Trophoblast cell (in vitro differentiated cells and primary cell): ENCODE measurements around the gene FOXA3.
"Not testable (repeated sequence)": the region's sequence is repeated elsewhere in the genome, so short reads cannot be mapped to it uniquely, and the experiment has no call there.

Experiments
- DNase-seq, 2 donors: peaks; one replicate each; pipeline ENCODE4 v3.0.0-alpha.2; 2016
- H2AFZ ChIP-seq: 2 replicates; pipeline ENCODE4 v1.6.1; 2013; ENCODE audit warnings: low read length, moderate library complexity, mild to moderate bottlenecking; ENCODE audit not compliant: insufficient read depth, poor library complexity
- H2AK5ac ChIP-seq: 2 replicates; pipeline ENCODE4 v1.6.1; 2013; ENCODE audit warnings: mild to moderate bottlenecking, low read length
- H2BK120ac ChIP-seq: 2 replicates; pipeline ENCODE4 v1.6.1; 2013; ENCODE audit warnings: low read length, mild to moderate bottlenecking, moderate library complexity; ENCODE audit not compliant: insufficient read depth, poor library complexity
- H2BK12ac ChIP-seq: 2 replicates; pipeline ENCODE4 v1.6.1; 2013; ENCODE audit warnings: mild to moderate bottlenecking, low read length, moderate library complexity
- H2BK5ac ChIP-seq: 2 replicates; pipeline ENCODE4 v1.6.1; 2013; ENCODE audit warnings: low read length, low read depth, moderate library complexity, mild to moderate bottlenecking; ENCODE audit not compliant: poor library complexity
- H3K14ac ChIP-seq: 2 replicates; pipeline ENCODE4 v1.6.1; 2013; ENCODE audit warnings: mild to moderate bottlenecking, low read length
- H3K18ac ChIP-seq: 2 replicates; pipeline ENCODE4 v1.6.1; 2013; ENCODE audit warnings: mild to moderate bottlenecking, low read length
- H3K23ac ChIP-seq: 2 replicates; pipeline ENCODE4 v1.6.1; 2013; ENCODE audit warnings: low read length
- H3K27ac ChIP-seq: 2 replicates; pipeline ENCODE4 v1.5.1; 2013; ENCODE audit warnings: low read depth, mild to moderate bottlenecking, inconsistent platforms, low read length, moderate library complexity
- H3K27me3 ChIP-seq: 2 replicates; pipeline ENCODE4 v1.6.1; 2013; ENCODE audit warnings: inconsistent platforms, mild to moderate bottlenecking, low read length, moderate library complexity; ENCODE audit not compliant: insufficient read depth
- H3K36me3 ChIP-seq, 2 experiments: 1 replicate in 1 of 2; 2 replicates in 1 of 2; pipeline ENCODE4 v1.6.1; 2013; ENCODE audit warnings: low read length in 2 of 2, mild to moderate bottlenecking in 2 of 2, moderate library complexity in 1 of 2; ENCODE audit not compliant: insufficient read depth in 2 of 2, control insufficient read depth in 1 of 2
- H3K4ac ChIP-seq: 2 replicates; pipeline ENCODE4 v1.6.1; 2013; ENCODE audit warnings: low read depth, mild to moderate bottlenecking, low read length, moderate library complexity
- H3K4me1 ChIP-seq, 2 experiments: 1 replicate in 1 of 2; 2 replicates in 1 of 2; pipeline ENCODE4 v1.6.1; 2013; ENCODE audit warnings: low read length in 2 of 2, mild to moderate bottlenecking in 2 of 2, moderate library complexity in 1 of 2; ENCODE audit not compliant: insufficient read depth in 2 of 2, control insufficient read depth in 1 of 2
- H3K4me2 ChIP-seq: 2 replicates; pipeline ENCODE4 v1.6.1; 2013; ENCODE audit warnings: inconsistent platforms, mild to moderate bottlenecking, low read length, moderate library complexity
- H3K4me3 ChIP-seq: 2 replicates; pipeline ENCODE4 v1.5.1; 2013; ENCODE audit warnings: mild to moderate bottlenecking, low read depth, low read length, inconsistent platforms
- H3K79me1 ChIP-seq: one replicate; pipeline ENCODE4 v1.6.1; 2013; ENCODE audit warnings: low read length
- H3K79me2 ChIP-seq: 2 replicates; pipeline ENCODE4 v1.6.1; 2013; ENCODE audit warnings: low read length, mild to moderate bottlenecking; ENCODE audit not compliant: control insufficient read depth, insufficient read depth, poor library complexity
- H3K9ac ChIP-seq: 2 replicates; pipeline ENCODE4 v1.6.1; 2013; ENCODE audit warnings: mild to moderate bottlenecking, low read length
- H3K9me3 ChIP-seq: 2 replicates; pipeline ENCODE4 v1.6.1; 2013; ENCODE audit warnings: low read depth, mild to moderate bottlenecking, control low read depth, inconsistent platforms, low read length; ENCODE audit not compliant: insufficient read depth
- H4K12ac ChIP-seq: 2 replicates; pipeline ENCODE4 v1.6.1; 2013; ENCODE audit warnings: low read depth, mild to moderate bottlenecking, low read length, moderate library complexity
- H4K8ac ChIP-seq: 2 replicates; pipeline ENCODE4 v1.6.1; 2013; ENCODE audit warnings: low read depth, mild to moderate bottlenecking, low read length, moderate library complexity
- H4K91ac ChIP-seq: one replicate; pipeline ENCODE4 v1.6.1; 2013; ENCODE audit warnings: low read depth, mild to moderate bottlenecking, low read length, moderate library complexity
- WGBS: extraction: QIAGEN DNeasy Blood & Tissue Kit; methylation state at CpG from one replicate; pipeline ENCODE4 v1.1.7; 2013; ENCODE audit warnings: missing lambda C conversion rate; ENCODE audit not compliant: insufficient read length, insufficient coverage; ENCODE audit errors: extremely low coverage; 5-methylcytosine and 5-hydroxymethylcytosine counted together

Gene FOXA3

DNA sequence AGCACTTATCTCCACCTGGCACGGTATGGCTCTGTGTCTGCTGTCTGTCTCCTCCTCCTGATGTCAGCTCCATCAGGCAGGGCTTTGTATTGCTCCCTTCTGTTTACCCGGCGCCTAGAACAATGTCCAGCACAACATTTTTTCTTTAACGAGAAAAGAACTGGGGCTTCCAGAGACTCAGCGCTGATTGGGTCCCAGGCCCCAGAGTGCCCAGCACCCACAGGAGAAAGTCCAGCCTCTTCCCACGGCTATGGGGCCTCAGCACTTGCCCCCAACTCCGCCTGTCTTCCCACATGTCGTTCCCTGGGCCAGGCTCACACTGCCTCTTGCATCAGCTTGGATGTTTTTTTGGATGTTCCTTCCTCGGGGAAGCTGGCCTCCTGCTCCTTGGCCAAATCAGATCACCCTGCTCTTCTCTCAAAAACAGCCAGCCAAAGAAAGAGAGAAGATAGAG, 31.4 kb downstream of the FOXA3 start:
- H3K14ac ChIP-seq: no peak overlapping the region
- no peak overlapping the region for H4K91ac ChIP-seq
- H3K79me2 ChIP-seq: no peaks in the 10 kb centered on the region
- H2BK120ac ChIP-seq: no peak overlapping the region
- no peak overlapping the region for H2BK5ac ChIP-seq
- H2AFZ ChIP-seq: no peak overlapping the region
- WGBS: no CpG with 5 or more reads among the region's 9 CpGs
- H2BK12ac ChIP-seq: no peak overlapping the region
- H3K4ac ChIP-seq: no peak overlapping the region
- H3K36me3 ChIP-seq: peaks cover 27 to 37% of the 10 kb centered on the region in 2 experiments
- H3K9me3 ChIP-seq: no peaks in the 10 kb centered on the region
- no peak overlapping the region for H4K12ac ChIP-seq
- H2AK5ac ChIP-seq: no peak overlapping the region
- H3K9ac ChIP-seq: peak overlapping the region; percentile 69
- no peak for DNase-seq
- no peak overlapping the region for H3K27ac ChIP-seq
- no peaks in the 10 kb centered on the region for H3K27me3 ChIP-seq
- H3K18ac ChIP-seq: no peak overlapping the region
- H3K23ac ChIP-seq: no peak overlapping the region
- H3K4me2 ChIP-seq: no peak overlapping the region
- H3K79me1 ChIP-seq: no peaks in the 10 kb centered on the region
- H3K4me1 ChIP-seq: no peaks in the 10 kb centered on the region
- no peak overlapping the region for H4K8ac ChIP-seq
- peak overlapping the region; percentile 56 for H3K4me3 ChIP-seq

GRCh38 chr19:45895983-45896599, 32.0 kb downstream of the FOXA3 start:
- H4K91ac ChIP-seq, H4K12ac ChIP-seq, H2BK120ac ChIP-seq, H3K9ac ChIP-seq, DNase-seq, H3K27ac ChIP-seq, H3K4me2 ChIP-seq, H2AFZ ChIP-seq, H3K18ac ChIP-seq, H2BK12ac ChIP-seq, H3K4me1 ChIP-seq, H3K79me2 ChIP-seq, H3K79me1 ChIP-seq, H3K27me3 ChIP-seq, H2AK5ac ChIP-seq, H4K8ac ChIP-seq, H3K4ac ChIP-seq, H3K23ac ChIP-seq, H2BK5ac ChIP-seq, H3K14ac ChIP-seq, H3K9me3 ChIP-seq: not testable (repeated sequence)
- WGBS: no CpG with 5 or more reads among the region's 12 CpGs
- Histone ChIP-seq H3K36me3 (peaks cover 26 to 36% of the 10 kb centered on the region in 2 experiments), H3K4me3 (peak overlapping the region; percentile 53)

DNA sequence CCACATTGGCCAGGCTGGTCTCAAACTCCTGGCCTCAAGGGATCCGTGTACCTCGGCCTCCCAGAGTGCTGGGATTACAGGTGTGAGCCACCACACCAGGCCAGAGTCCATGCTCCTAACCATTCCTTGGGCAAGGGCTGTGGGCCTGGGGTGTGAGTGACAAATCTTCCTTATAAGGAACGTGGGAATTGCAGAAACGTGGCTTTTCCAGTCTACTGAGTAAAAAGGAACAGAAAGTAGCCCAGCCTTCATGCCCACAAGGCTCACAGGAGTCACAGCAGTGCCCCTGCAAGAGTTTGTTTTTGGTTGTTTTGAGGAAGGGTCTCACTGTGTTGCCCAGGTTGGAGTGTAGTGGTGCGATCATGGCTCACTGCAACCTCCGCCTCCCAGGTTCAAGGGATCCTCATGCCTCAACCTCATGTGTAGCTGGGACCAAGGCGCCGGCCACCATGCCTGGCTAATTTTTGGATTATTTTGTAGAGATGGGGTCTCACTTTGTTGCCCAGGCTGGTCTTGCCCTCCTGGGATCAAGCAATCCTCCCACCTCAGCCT, 33.2 kb downstream of the FOXA3 start:
- Histone ChIP-seq H3K9me3 (no peaks in the 10 kb centered on the region), H4K8ac (no peak overlapping the region), H3K18ac (no peak overlapping the region), H3K4me3 (no peak overlapping the region), H3K14ac (no peak overlapping the region), H4K91ac (no peak overlapping the region), H2BK120ac (no peak overlapping the region), H3K23ac (no peak overlapping the region), H2AFZ (no peak overlapping the region), H2BK12ac (no peak overlapping the region), H2AK5ac (no peak overlapping the region), H3K27me3 (no peaks in the 10 kb centered on the region), H3K9ac (no peak overlapping the region), H3K4me1 (peaks cover 0 to 3% of the 10 kb centered on the region in 2 experiments), H3K27ac (no peak overlapping the region), H3K79me1 (peaks cover 6% of the 10 kb centered on the region), H3K4ac (no peak overlapping the region), H3K4me2 (no peak overlapping the region), H3K79me2 (peaks cover 5% of the 10 kb centered on the region), H3K36me3 (peaks cover 25 to 32% of the 10 kb centered on the region in 2 experiments), H2BK5ac (no peak overlapping the region), H4K12ac (no peak overlapping the region)
- WGBS: no CpG with 5 or more reads among the region's 8 CpGs
- peak in 1 of 2 donors; percentile 14 for DNase-seq

GRCh38 chr19:45899253-45899652, 35.1 kb downstream of the FOXA3 start:
- no peaks in the 10 kb centered on the region for H3K9me3 ChIP-seq
- peaks cover 5 to 6% of the 10 kb centered on the region in 2 experiments for H3K4me1 ChIP-seq
- H3K9ac ChIP-seq: no peak overlapping the region
- H3K4ac ChIP-seq: no peak overlapping the region
- H4K91ac ChIP-seq: no peak overlapping the region
- H4K12ac ChIP-seq: no peak overlapping the region
- no peak overlapping the region for H2BK120ac ChIP-seq
- no peak overlapping the region for H2BK5ac ChIP-seq
- H2AK5ac ChIP-seq: no peak overlapping the region
- peaks cover 7% of the 10 kb centered on the region for H3K79me1 ChIP-seq
- H3K14ac ChIP-seq: no peak overlapping the region
- no peak overlapping the region for H3K18ac ChIP-seq
- peaks cover 5% of the 10 kb centered on the region for H3K79me2 ChIP-seq
- H3K23ac ChIP-seq: no peak overlapping the region
- peaks cover 24 to 31% of the 10 kb centered on the region in 2 experiments for H3K36me3 ChIP-seq
- H3K4me3 ChIP-seq: no peak overlapping the region
- H3K27ac ChIP-seq: no peak overlapping the region
- H3K27me3 ChIP-seq: no peaks in the 10 kb centered on the region
- H2AFZ ChIP-seq: no peak overlapping the region
- H2BK12ac ChIP-seq: no peak overlapping the region
- H4K8ac ChIP-seq: no peak overlapping the region
- H3K4me2 ChIP-seq: no peak overlapping the region
- DNase-seq: no peak
- WGBS: no CpG with 5 or more reads among the region's 7 CpGs
